ENCODE measurements around the gene KCTD11.

Gene KCTD11

GRCh38 chr17:7351665-7352502 is at the start of gene KCTD11:
TSS of gene KCTD11 (plus strand) at chr17:7352162.
- peak; percentile 50 for DNase-seq

GRCh38 chr17:7304179-7304578 is 47.8 kb upstream of the KCTD11 start:
- no peak for DNase-seq

GRCh38 chr17:7306911-7307685 is 44.9 kb upstream of the KCTD11 start, which contains the start of gene EIF5A:
TSS of gene EIF5A (plus strand) at chr17:7307628. CDS start at chr17:7309636, 2,008 bp downstream.
- peak; percentile 100 for DNase-seq

- no peak for DNase-seq
These were observed 44.0 kb upstream of the KCTD11 start for GRCh38 chr17:7307686-7308624.

- DNase-seq, result peak; percentile 33
These were observed 43.1 kb upstream of the KCTD11 start for GRCh38 chr17:7308625-7309433.

GRCh38 chr17:7309628-7310027 is 42.3 kb upstream of the KCTD11 start:
- no peak for DNase-seq

GRCh38 chr17:7311110-7311705 is 40.8 kb upstream of the KCTD11 start:
- no peak for DNase-seq

GRCh38 chr17:7312432-7313087 is 39.4 kb upstream of the KCTD11 start:
- DNase-seq, result no peak

GRCh38 chr17:7313088-7313889 is 38.7 kb upstream of the KCTD11 start:
- DNase-seq, result no peak

GRCh38 chr17:7313890-7314718 is 37.9 kb upstream of the KCTD11 start:
- DNase-seq, result no peak

- peak; percentile 71 for DNase-seq
These were observed 37.0 kb upstream of the KCTD11 start, which contains the start of gene GPS2 for GRCh38 chr17:7314719-7315569. TSS of gene GPS2 (minus strand) at chr17:7315360. CDS start at chr17:7315052, 308 bp downstream.

- no peak for DNase-seq
These were observed 36.3 kb upstream of the KCTD11 start for GRCh38 chr17:7315570-7316235.

- DNase-seq, result no peak
These were observed 34.7 kb upstream of the KCTD11 start for GRCh38 chr17:7317161-7317803.

GRCh38 chr17:7318121-7318860 is 33.7 kb upstream of the KCTD11 start:
- DNase-seq, result no peak

- no peak for DNase-seq
These were observed 30.5 kb upstream of the KCTD11 start for GRCh38 chr17:7321466-7321865.

Data from SHP77 treated with DMSO at 0.1 percent for 48 hours (cell line).